Kidney epithelial cell (primary cell): ENCODE data around the gene CRISPLD2. TPM values are rescaled to one million over a fixed set of nuclear protein-coding genes. Genes with fewer than 3 reads are reported as not detected.

Experiments
- DNase-seq: peaks from one replicate; pipeline ENCODE4 v3.0.0-alpha.2; 2010; ENCODE audit warnings: low read depth
- H3K27me3 ChIP-seq: 2 replicates; pipeline ENCODE4 v1.6.0; 2011; ENCODE audit warnings: low read length; ENCODE audit not compliant: control insufficient read depth, insufficient read depth
- H3K36me3 ChIP-seq: 2 replicates; pipeline ENCODE4 v1.5.1; 2011; ENCODE audit warnings: low read length; ENCODE audit not compliant: control insufficient read depth, insufficient read depth
- H3K4me3 ChIP-seq: 2 replicates; pipeline ENCODE4 v1.5.1; 2011; ENCODE audit warnings: low read depth, mild to moderate bottlenecking, control low read depth, low read length
- CTCF ChIP-seq: IDR thresholded peaks from 2 replicates; pipeline ENCODE4 v1.5.1; 2011; ENCODE audit warnings: mild to moderate bottlenecking, moderate library complexity, low read length, control low read depth, inconsistent platforms; ENCODE audit not compliant: insufficient read depth, poor library complexity, severe bottlenecking
- total RNA-seq: library from RNA; depleted of rRNA; stranded (reverse); fragments of >200 nt; gene quantifications from 2 replicates; pipeline ENCODE4 v1.2.3, GENCODE V29; 2015

CRISPLD2 gene
- total RNA-seq, 1 donor from 2014 or later: 2.5 TPM

- Histone ChIP-seq H3K36me3 (no peaks in the 10 kb centered on the region), H3K4me3 (no peak overlapping the region), H3K27me3 (no peaks in the 10 kb centered on the region)
- TF ChIP-seq CTCF: no peak
- DNase-seq: no peak
Measured at GRCh38 chr16:84930298-84931106, 110.7 kb downstream of the CRISPLD2 start.

GRCh38 chr16:84931107-84931494 is 111.3 kb downstream of the CRISPLD2 start:
- DNase-seq: no peak
- TF ChIP-seq CTCF: no peak
- no peak overlapping the region for H3K4me3 ChIP-seq
- no peaks in the 10 kb centered on the region for H3K36me3 ChIP-seq
- H3K27me3 ChIP-seq: no peaks in the 10 kb centered on the region

GRCh38 chr16:84931506-84931905 is 111.7 kb downstream of the CRISPLD2 start:
- no peak for TF ChIP-seq CTCF
- no peaks in the 10 kb centered on the region for H3K27me3 ChIP-seq
- H3K36me3 ChIP-seq: no peaks in the 10 kb centered on the region
- no peak overlapping the region for H3K4me3 ChIP-seq
- no peak for DNase-seq

- H3K36me3 ChIP-seq: no peaks in the 10 kb centered on the region
- no peak for DNase-seq
- H3K4me3 ChIP-seq: no peak overlapping the region
- no peaks in the 10 kb centered on the region for H3K27me3 ChIP-seq
- no peak for TF ChIP-seq CTCF
Measured at GRCh38 chr16:84932681-84933080, 112.9 kb downstream of the CRISPLD2 start.

GRCh38 chr16:84933774-84934631 is 114.2 kb downstream of the CRISPLD2 start:
- H3K4me3 ChIP-seq: no peak overlapping the region
- H3K27me3 ChIP-seq: no peaks in the 10 kb centered on the region
- H3K36me3 ChIP-seq: no peaks in the 10 kb centered on the region
- DNase-seq: no peak
- TF ChIP-seq CTCF: no peak
